ENCODE measurements around the gene CCS. TPM values are rescaled to one million over a fixed set of nuclear protein-coding genes. Genes with fewer than 3 reads are reported as not detected.

CCS gene
- polyA plus RNA-seq, 3 donors from 2014 or later: 34.3 to 52.8 (median 41.7) TPM

GRCh38 chr11:66652651-66653050 lies 59.7 kb downstream of the CCS start:
- Mint-ChIP-seq H3K9me3 (no peaks in the 10 kb centered on the region), H3K36me3 (peaks cover 2 to 8% (median 5%) of the 10 kb centered on the region in 3 donors), H3K27me3 (ENCODE audit: low read depth in 3 of 3) (peaks cover 0 to 6% (median 5%) of the 10 kb centered on the region in 3 donors), H3K4me3 (no peak overlapping the region), H3K27ac (peak overlapping the region in 5 of 6 donors; percentile 39 to 50 (median 42)), H3K4me1 (peaks cover 21 to 45% of the 10 kb centered on the region in 2 donors)
- DNase-seq: no peak

- Mint-ChIP-seq H3K36me3 (peaks cover 0 to 7% (median 3%) of the 10 kb centered on the region in 3 donors), H3K4me1 (peaks cover 19 to 42% of the 10 kb centered on the region in 2 donors), H3K4me3 (no peak overlapping the region), H3K27ac (peak overlapping the region in 5 of 6 donors; percentile 15 to 50 (median 46)), H3K9me3 (no peaks in the 10 kb centered on the region), H3K27me3 (ENCODE audit: low read depth in 3 of 3) (peaks cover 0 to 6% (median 5%) of the 10 kb centered on the region in 3 donors)
- no peak for DNase-seq
Observed at GRCh38 chr11:66653123-66653522, 60.1 kb downstream of the CCS start.

Other genes with a start within 250 kb of the CCS start
- 10 to 100 TPM; 69.3 to 79.8 (median 76.3) TPM for gene BRMS1, start 248.1 kb upstream of the CCS start, polyA plus RNA-seq
- 10 to 100 TPM in 1 of 3 donors, 1 to 10 TPM in 2; 7.0 to 11.1 (median 7.4) TPM for gene B4GAT1, start 245.6 kb upstream of the CCS start, polyA plus RNA-seq
- under 1 TPM in 2 of 3 donors, not detected in 1; 0.21 to 0.32 TPM for gene SLC29A2, start 221.4 kb upstream of the CCS start, polyA plus RNA-seq
- gene NPAS4, start 172.2 kb upstream of the CCS start, polyA plus RNA-seq: not detected
- 100 to 1,000 TPM in 1 of 3 donors, 10 to 100 TPM in 2; 53.6 to 118 (median 88.6) TPM for gene MRPL11, start 154.3 kb upstream of the CCS start, polyA plus RNA-seq
- 1 to 10 TPM; 1.6 to 3.2 (median 1.7) TPM for gene PELI3, start 126.3 kb upstream of the CCS start, polyA plus RNA-seq
- gene DPP3, start 112.8 kb upstream of the CCS start, polyA plus RNA-seq: 10 to 100 TPM; 44.5 to 54.2 (median 47.6) TPM
- gene BBS1, start 82.5 kb upstream of the CCS start, polyA plus RNA-seq: 1 to 10 TPM; 5.3 to 8.3 (median 6.2) TPM
- 10 to 100 TPM; 19.8 to 28.0 (median 24.7) TPM for gene ZDHHC24, start 47.1 kb upstream of the CCS start, polyA plus RNA-seq
- under 1 TPM in 1 of 3 donors, not detected in 2; 0.07 TPM for gene ACTN3, start 46.3 kb upstream of the CCS start, polyA plus RNA-seq
- gene CTSF, start 24.6 kb upstream of the CCS start, polyA plus RNA-seq: 10 to 100 TPM; 24.2 to 56.7 (median 48.8) TPM
- not detected for gene CCDC87, start 122 bp upstream of the CCS start, polyA plus RNA-seq
- gene RBM14, start 23.4 kb downstream of the CCS start, polyA plus RNA-seq: 10 to 100 TPM; 51.7 to 96.6 (median 73.2) TPM
- gene RBM4, start 45.5 kb downstream of the CCS start, polyA plus RNA-seq: 100 to 1,000 TPM; 251 to 308 (median 255) TPM
- 10 to 100 TPM in 2 of 3 donors, 1 to 10 TPM in 1; 8.6 to 24.6 (median 16.0) TPM for gene RBM4B, start 84.7 kb downstream of the CCS start, polyA plus RNA-seq
- gene SPTBN2, start 136.0 kb downstream of the CCS start, polyA plus RNA-seq: not detected

Data from immature natural killer cell (primary cell).